Stimulated activated naive B cell treated with anti-CD40 and anti-IgM and Interleukin-4, amounts not matched to agents 10 μg/mL and 1 μg/mL and 100 μg/mL, for 72 hours (primary cell): ENCODE data around the gene TMED10.
A peak's percentile ranks its signal among the peaks of the same experiment; 100 is the strongest.

Source experiments
- ATAC-seq, 2 donors: fragments of 150-1000 bp; cut with Tn5 transposase; replicated peaks; 2 replicates each; pipeline ENCODE4 v1.10.0; 2021; ENCODE audit warnings: moderate library complexity in 1 of 2
- DNase-seq: peaks from one replicate; pipeline ENCODE4 v3.0.0; 2021
- H3K27ac Mint-ChIP-seq: one replicate; pipeline ENCODE4 v1.8.0; 2022; ENCODE audit warnings: mild to moderate bottlenecking, mixed read lengths
- H3K27me3 Mint-ChIP-seq, 2 donors: one replicate each; pipeline ENCODE4 v1.8.0; 2022; ENCODE audit warnings: mixed read lengths in 2 of 2
- H3K36me3 Mint-ChIP-seq, 2 donors: one replicate each; pipeline ENCODE4 v1.8.0; 2022; ENCODE audit warnings: mixed read lengths in 2 of 2, mild to moderate bottlenecking in 1 of 2
- H3K4me1 Mint-ChIP-seq, 2 donors: one replicate each; pipeline ENCODE4 v1.8.0; 2022; ENCODE audit warnings: mixed read lengths in 2 of 2, mild to moderate bottlenecking in 1 of 2
- H3K4me3 Mint-ChIP-seq, 2 donors: one replicate each; pipeline ENCODE4 v1.8.0; 2022; ENCODE audit warnings: mild to moderate bottlenecking in 2 of 2, mixed read lengths in 2 of 2, moderate library complexity in 1 of 2
- H3K9me3 Mint-ChIP-seq, 2 donors: one replicate each; pipeline ENCODE4 v1.8.0; 2022; ENCODE audit warnings: mixed read lengths in 2 of 2, mild to moderate bottlenecking in 1 of 2

The TMED10 gene

DNA sequence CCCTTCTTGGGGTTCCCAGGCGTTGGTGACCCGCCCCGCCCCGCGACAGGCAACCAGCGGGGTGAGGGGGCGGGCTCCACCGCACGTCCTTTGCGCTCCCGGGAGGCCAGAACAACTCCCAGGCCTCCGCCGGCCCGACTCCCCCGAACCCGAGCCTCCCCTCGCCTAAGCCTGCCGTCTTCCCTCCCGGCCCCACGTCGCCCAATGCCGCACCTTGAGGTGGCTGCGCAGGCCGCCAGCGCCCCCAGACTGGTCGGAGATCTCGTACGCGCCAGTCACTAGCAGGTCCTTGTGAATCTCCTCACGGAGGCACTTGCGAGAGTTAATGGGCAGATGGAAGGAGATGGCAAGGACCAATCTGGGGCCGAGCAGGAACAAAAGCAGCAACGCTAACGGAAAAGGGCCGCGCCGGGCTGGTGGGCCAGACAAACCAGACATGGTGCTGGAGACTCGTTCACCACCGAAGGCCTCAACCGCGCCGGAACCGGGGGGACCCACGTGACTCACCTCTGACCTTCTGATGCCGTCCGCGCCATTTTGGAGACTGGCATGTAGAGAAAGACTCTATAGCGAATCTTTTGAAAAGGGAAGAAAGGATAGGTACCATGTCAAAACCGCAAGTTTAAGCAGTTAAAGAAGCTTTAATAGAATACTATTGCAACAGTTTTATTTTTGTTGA, at the start of gene TMED10:
Gene TMED10 (minus strand): TSS at position 471 of the 679 bp plus-strand sequence. CDS start 33 bp downstream, at position 438.
- Mint-ChIP-seq H3K27me3 (no peaks in the 10 kb centered on the region), H3K27ac (peak within 1 kb of the TSS; percentile 99), H3K36me3 (peaks cover 4 to 10% of the 10 kb centered on the region in 2 donors), H3K9me3 (no peaks in the 10 kb centered on the region), H3K4me1 (peaks cover 18 to 36% of the 10 kb centered on the region in 2 donors), H3K4me3 (peak within 1 kb of the TSS; percentile 95 to 97)
- DNase-seq (peak; percentile 82), ATAC-seq (peak; percentile 86)

DNA sequence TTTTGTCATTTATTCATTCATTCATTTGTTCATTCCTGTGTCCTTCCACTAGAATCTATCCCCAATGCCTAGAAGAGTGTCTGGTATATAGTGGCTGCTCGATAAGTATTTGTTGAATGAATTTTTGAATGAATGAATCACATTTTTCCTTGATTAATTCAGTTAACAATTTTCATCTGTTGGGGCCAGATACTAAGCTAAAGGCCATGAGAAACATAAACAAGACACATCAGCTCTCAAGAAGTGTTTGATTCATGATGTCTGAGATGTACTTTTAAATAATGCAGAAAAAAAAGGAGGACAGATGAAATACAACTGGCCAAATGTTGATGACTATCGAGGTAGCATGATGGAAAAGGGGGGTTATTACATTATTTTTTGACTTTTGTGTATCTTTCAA, 48.1 kb upstream of the TMED10 start:
- Mint-ChIP-seq H3K27me3 (no peaks in the 10 kb centered on the region), H3K27ac (peak overlapping the region; percentile 20), H3K4me1 (peaks cover 45 to 64% of the 10 kb centered on the region in 2 donors), H3K36me3 (no peaks in the 10 kb centered on the region), H3K9me3 (no peaks in the 10 kb centered on the region), H3K4me3 (no peak overlapping the region)
- ATAC-seq (no peak), DNase-seq (no peak)

DNA sequence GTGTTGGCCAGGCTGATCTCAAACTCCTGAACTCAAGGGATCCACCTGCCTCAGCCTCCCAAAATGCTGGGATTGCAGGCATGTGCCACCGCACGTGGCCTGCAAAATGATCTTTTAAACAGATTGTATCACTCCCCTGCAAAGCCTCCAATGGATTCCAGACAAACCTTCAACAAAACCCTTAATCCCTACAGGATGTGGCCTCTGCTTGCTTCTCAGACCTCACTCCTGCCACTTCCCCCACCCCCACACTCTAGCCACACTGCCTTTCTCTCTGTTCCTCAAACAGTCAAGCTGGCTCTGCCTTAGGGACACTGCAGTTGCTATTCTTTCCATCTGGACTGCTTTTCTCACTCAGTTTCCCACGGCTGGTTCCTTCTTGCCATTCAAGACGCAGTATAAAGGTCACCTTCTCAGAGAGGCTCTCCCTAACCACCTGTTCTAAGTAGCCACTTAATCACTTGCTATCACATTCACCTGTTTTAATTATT, 47.3 kb upstream of the TMED10 start:
- peak overlapping the region; percentile 9 to 22 for H3K4me3 Mint-ChIP-seq
- no peaks in the 10 kb centered on the region for H3K36me3 Mint-ChIP-seq
- no peaks in the 10 kb centered on the region for H3K27me3 Mint-ChIP-seq
- peaks cover 38 to 55% of the 10 kb centered on the region in 2 donors for H3K4me1 Mint-ChIP-seq
- ATAC-seq: peak; percentile 83
- peak overlapping the region; percentile 33 for H3K27ac Mint-ChIP-seq
- H3K9me3 Mint-ChIP-seq: no peaks in the 10 kb centered on the region
- DNase-seq: peak; percentile 65

DNA sequence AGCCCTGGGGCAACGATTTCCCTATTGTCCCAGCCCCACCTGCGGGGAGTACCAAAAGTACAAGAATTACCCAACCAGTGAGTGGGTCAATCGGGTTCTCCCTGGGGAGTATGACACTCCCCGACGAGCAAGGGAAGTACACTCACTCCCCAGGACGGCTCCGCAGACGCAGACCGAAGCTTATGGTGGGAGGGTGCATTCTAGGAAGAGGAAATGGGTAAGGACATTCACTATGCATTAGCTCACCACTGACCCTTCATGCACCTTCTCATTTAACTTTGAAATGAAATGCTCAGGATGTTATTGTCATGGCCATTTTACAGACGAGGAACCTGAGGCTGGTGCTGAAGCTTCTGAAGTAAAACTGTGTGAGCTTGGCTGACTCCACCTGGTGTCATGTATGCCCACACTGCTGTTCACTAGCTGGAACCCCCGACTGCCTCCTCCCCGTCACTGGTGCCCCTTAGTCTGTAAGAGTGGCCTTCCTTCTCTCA, 45.8 kb upstream of the TMED10 start:
- ATAC-seq: peak; percentile 81 to 83
- peak; percentile 71 for DNase-seq
- peak overlapping the region; percentile 27 to 34 for H3K4me3 Mint-ChIP-seq
- no peaks in the 10 kb centered on the region for H3K27me3 Mint-ChIP-seq
- peaks cover 31 to 44% of the 10 kb centered on the region in 2 donors for H3K4me1 Mint-ChIP-seq
- H3K36me3 Mint-ChIP-seq: no peaks in the 10 kb centered on the region
- H3K9me3 Mint-ChIP-seq: no peaks in the 10 kb centered on the region
- H3K27ac Mint-ChIP-seq: peak overlapping the region; percentile 89

DNA sequence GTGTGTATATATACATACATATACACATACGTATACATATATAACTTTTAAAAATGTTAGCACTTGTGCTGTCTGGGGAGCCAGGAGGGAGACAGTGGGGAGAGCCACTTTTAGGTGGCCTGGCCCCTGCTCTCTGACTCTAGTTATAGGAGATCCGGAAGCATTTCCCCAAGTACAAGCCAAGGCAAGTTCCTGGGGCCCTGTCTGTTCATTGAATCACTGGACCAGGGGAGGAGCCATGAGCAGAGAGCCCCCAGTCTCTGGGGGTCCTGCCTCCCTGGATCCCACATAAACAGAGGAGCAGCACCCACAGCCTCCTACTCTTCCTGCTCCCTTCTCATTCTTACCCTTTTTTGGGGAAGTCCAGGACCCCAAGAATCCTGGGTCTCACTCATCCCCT, 45.4 kb upstream of the TMED10 start:
- H3K27ac Mint-ChIP-seq: peak overlapping the region; percentile 89
- H3K27me3 Mint-ChIP-seq: no peaks in the 10 kb centered on the region
- H3K9me3 Mint-ChIP-seq: no peaks in the 10 kb centered on the region
- H3K36me3 Mint-ChIP-seq: no peaks in the 10 kb centered on the region
- H3K4me3 Mint-ChIP-seq: peak overlapping the region; percentile 27 to 34
- no peak for DNase-seq
- ATAC-seq: peak; percentile 1 to 3
- H3K4me1 Mint-ChIP-seq: peaks cover 29 to 44% of the 10 kb centered on the region in 2 donors

DNA sequence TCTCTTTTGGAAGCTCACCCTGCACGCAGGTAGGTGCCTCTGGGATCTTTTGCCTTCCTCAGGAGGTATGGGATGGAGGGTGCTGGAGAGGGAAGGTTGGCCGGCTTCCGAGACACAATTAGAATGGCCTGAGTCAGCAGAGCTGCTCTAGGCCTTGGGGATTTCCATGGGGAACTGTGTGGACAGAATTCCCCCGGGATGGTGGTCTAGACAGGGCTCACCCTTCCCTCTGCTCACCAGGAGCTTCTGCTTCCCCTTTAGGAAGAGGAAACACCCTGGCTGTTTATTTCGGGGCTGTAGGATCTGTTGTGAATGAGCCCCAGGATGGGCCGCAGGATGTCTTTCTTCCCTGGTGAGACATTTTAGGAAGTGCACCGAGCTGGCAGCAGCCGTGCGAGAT, 43.7 kb upstream of the TMED10 start:
- H3K36me3 Mint-ChIP-seq: no peaks in the 10 kb centered on the region
- H3K4me3 Mint-ChIP-seq: no peak overlapping the region
- H3K27me3 Mint-ChIP-seq: peaks cover 0 to 2% of the 10 kb centered on the region in 2 donors
- H3K4me1 Mint-ChIP-seq: peaks cover 25 to 44% of the 10 kb centered on the region in 2 donors
- no peak overlapping the region for H3K27ac Mint-ChIP-seq
- peaks cover 0 to under 1% of the 10 kb centered on the region in 2 donors for H3K9me3 Mint-ChIP-seq
- DNase-seq (no peak), ATAC-seq (no peak)

DNA sequence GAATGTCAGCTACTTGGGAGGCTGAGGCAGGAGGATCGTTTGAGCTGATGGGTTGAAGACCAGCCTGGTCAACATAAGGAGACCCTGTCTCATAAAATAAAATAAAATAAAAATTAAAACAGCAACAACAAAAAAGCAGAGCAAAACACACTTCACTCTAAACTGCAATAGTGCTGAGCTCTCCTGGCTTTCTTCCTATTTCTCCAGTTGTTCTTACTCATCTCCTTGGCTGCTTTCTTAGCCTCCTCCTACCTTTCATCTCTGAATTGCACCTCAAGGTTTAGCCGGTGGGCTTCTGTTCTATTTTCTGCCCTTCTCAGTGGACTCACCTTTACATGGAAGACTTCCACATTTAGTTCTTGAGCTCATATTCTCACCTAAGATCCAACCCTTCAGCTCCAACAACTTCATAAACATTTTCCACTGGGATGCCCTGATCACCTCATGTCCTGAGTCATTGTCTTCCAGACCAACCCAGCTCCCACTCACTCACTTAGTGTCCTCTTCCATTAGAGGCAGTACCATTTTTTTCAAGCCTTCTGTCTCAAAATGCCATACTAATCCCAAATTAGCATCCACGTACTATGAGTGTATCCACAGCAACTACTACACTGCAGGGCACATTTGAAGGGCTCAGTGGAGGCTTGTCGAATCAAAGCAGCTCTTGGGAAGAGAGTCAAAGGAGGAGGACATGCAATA, 41.2 kb upstream of the TMED10 start:
- no peak for DNase-seq
- Mint-ChIP-seq H3K36me3 (no peaks in the 10 kb centered on the region), H3K27me3 (peaks cover 0 to 7% of the 10 kb centered on the region in 2 donors), H3K4me1 (peaks cover 14 to 25% of the 10 kb centered on the region in 2 donors), H3K9me3 (peaks cover 0 to 1% of the 10 kb centered on the region in 2 donors), H3K27ac (no peak overlapping the region), H3K4me3 (no peak overlapping the region)
- ATAC-seq: no peak

DNA sequence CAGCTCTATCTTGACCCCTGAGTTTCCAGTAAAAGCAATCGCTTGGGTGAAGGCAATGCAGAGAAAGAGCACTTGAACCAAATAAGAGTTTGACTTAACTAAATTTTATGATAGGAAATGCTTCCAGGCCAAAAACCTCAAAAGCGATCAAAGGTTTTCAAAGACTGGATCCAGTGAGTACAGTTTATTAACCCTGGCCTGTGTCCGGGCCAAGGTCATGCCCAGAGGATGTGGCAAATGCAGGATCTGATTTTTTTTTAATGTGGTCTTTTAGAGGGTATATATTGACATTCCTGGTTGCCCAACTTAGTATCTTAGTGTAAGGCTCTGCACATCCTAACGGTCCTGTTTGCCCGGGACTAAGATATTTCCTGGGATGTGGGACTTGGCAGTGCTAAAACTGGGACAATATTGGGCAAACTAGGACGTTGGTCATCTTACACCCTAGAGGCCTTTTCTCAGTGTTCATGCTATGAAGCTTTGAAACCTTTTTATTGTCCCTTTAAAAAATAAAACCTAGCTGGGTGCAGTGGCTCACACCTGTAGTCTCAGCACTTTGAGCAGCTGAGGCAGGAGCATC, 40.1 kb upstream of the TMED10 start:
- ATAC-seq (no peak), DNase-seq (no peak)
- Mint-ChIP-seq H3K27ac (no peak overlapping the region), H3K4me1 (peaks cover 6 to 15% of the 10 kb centered on the region in 2 donors), H3K4me3 (no peak overlapping the region), H3K9me3 (peaks cover 0 to 1% of the 10 kb centered on the region in 2 donors), H3K36me3 (no peaks in the 10 kb centered on the region), H3K27me3 (peaks cover 0 to 7% of the 10 kb centered on the region in 2 donors)

DNA sequence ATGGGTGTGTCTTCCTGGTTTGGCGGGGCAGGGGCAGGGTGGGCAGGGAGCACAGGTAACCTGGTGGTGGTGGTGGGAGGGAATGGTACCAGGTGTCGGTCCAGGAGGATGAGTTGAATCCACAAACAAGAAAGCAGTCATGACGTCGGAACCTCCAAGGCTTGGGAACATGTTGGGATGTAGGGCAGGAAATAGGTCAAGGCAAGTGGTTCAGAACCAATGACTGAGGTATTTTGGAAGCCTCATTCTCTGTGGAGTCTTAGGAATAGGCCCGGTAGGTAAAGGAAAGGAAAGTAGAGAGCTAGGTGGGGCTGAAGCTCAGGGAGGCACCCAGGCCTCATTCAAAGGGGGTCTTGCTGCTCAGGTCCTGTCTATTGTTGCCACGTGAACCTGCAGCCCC, 39.1 kb upstream of the TMED10 start:
- Mint-ChIP-seq H3K27ac (no peak overlapping the region), H3K27me3 (peaks cover 0 to 7% of the 10 kb centered on the region in 2 donors), H3K4me1 (peaks cover 6 to 14% of the 10 kb centered on the region in 2 donors), H3K36me3 (no peaks in the 10 kb centered on the region), H3K4me3 (no peak overlapping the region), H3K9me3 (peaks cover 0 to 1% of the 10 kb centered on the region in 2 donors)
- DNase-seq (no peak), ATAC-seq (no peak)

DNA sequence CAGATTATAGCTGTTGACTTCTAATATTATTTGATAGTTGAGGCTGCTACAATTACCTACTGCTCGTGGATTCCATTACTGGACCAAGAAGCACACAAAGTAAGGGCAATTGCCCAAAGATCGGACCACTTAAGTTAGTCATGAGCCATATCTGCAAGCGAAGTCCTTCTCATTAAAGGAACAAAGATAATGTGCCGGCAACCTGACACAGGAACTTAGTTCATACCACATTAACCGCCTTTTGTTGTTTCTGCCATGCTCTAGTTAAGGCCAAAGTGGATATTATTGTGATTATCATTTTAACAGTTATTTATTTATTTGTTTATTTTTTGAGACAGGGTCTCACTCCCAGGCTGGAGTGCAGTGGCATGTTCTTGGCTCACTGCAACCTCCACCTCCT, 38.1 kb upstream of the TMED10 start:
- DNase-seq (no peak), ATAC-seq (no peak)
- Mint-ChIP-seq H3K27ac (no peak overlapping the region), H3K9me3 (peaks cover 0 to 1% of the 10 kb centered on the region in 2 donors), H3K4me1 (peaks cover 2 to 14% of the 10 kb centered on the region in 2 donors), H3K27me3 (peaks cover 0 to 7% of the 10 kb centered on the region in 2 donors), H3K36me3 (no peaks in the 10 kb centered on the region), H3K4me3 (no peak overlapping the region)

DNA sequence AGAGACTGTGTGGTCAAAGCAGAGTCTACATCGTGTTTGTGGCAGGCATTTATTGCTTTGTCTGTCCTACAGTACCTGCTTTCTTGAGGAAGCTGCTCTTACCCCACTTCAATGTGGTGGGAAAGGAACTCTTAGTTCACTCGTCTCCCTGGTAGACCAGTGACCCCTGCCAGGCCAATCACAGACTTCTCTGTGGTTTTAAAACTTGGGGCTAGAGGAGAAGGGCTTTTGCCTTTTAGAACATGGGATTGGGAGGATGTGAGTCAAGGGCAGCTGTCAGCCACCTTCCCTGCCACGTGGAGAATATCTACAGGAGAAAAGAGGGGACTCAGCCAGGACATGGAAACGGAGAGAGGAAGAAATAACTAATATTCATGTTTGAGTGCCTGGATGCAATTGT, 36.8 kb upstream of the TMED10 start:
- Mint-ChIP-seq H3K27me3 (peaks cover 0 to 7% of the 10 kb centered on the region in 2 donors), H3K9me3 (peaks cover 0 to 1% of the 10 kb centered on the region in 2 donors), H3K36me3 (no peaks in the 10 kb centered on the region), H3K4me1 (peaks cover 2 to 14% of the 10 kb centered on the region in 2 donors), H3K27ac (no peak overlapping the region), H3K4me3 (no peak overlapping the region)
- no peak for ATAC-seq
- DNase-seq: no peak

DNA sequence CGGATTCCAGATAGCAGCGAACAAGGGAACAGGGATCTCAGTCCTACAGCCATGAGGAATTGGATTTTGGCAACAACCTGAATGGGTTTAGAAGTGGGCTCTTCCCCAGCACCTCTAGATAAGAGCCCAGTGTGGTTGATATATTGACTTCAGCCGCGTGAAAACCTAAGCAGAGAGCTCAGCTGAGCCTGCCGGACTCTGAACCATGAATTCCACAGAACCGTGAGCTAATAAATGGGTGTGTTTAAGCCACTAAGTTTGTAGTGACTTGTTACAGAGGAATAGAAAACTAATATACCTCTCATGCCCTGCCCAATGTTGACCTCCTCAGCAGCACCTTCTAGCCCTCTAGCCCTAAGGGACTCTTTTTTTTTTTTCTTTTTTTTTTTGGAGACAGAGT, 32.4 kb upstream of the TMED10 start:
- Mint-ChIP-seq H3K36me3 (no peaks in the 10 kb centered on the region), H3K4me3 (no peak overlapping the region), H3K9me3 (no peaks in the 10 kb centered on the region), H3K27ac (no peak overlapping the region), H3K4me1 (peaks cover 2 to 5% of the 10 kb centered on the region in 2 donors), H3K27me3 (peaks cover 0 to 4% of the 10 kb centered on the region in 2 donors)
- no peak for DNase-seq
- no peak for ATAC-seq

DNA sequence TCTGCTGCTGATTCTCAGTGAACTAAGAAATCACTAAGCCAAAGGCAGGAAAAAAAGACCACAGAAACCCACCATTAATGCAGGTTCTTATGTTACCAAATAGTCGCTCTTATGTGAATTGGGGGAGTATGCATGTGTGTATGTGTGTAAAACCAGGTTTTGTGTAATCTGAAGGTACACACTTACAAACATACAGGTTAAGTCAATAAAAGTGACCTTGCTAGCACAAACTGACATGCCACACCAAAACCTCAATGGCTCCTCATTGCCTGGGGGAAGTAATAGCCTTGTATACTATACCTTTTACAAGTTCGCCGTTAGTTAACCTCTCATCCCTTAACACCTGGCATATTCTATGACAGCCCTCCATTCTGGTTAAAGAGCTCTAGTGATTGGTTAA, 29.8 kb upstream of the TMED10 start:
- H3K9me3 Mint-ChIP-seq: no peaks in the 10 kb centered on the region
- H3K36me3 Mint-ChIP-seq: no peaks in the 10 kb centered on the region
- ATAC-seq (no peak), DNase-seq (no peak)
- H3K4me1 Mint-ChIP-seq: peaks cover 5 to 10% of the 10 kb centered on the region in 2 donors
- H3K4me3 Mint-ChIP-seq: no peak overlapping the region
- no peaks in the 10 kb centered on the region for H3K27me3 Mint-ChIP-seq
- H3K27ac Mint-ChIP-seq: no peak overlapping the region

DNA sequence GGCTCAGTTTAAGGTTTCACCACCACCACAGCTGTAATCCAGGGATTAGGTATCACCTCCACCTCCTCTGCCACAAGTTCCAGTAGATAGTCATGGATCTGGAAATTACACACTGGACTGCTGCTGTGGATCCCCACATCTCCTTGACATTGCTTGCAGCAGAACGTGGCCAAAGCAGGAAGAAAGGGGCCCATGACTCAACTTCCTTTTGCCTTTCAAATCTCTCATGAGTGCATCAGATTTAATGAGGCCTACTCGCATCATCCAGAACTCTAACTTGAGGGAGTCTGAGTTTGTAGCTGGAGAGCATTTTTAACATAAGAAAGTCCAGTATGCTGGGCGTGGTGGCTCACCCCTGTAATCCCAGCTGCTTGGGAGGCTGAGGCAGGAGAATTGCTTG, 29.2 kb upstream of the TMED10 start:
- Mint-ChIP-seq H3K4me1 (peaks cover 5 to 10% of the 10 kb centered on the region in 2 donors), H3K9me3 (no peaks in the 10 kb centered on the region), H3K27me3 (no peaks in the 10 kb centered on the region), H3K27ac (no peak overlapping the region), H3K36me3 (no peaks in the 10 kb centered on the region), H3K4me3 (no peak overlapping the region)
- no peak for ATAC-seq
- DNase-seq: no peak
